Embryonic facial prominence (tissue), 1 donor: ENCODE data around the gene BRK1.
"Not testable (repeated sequence)": the region's sequence is repeated elsewhere in the genome, so short reads cannot be mapped to it uniquely, and the experiment has no call there.

Experiments used
- DNase-seq: peaks from one replicate; pipeline ENCODE4 v3.0.0-alpha.2; 2016; ENCODE audit errors: extremely low spot score

Gene BRK1

DNA sequence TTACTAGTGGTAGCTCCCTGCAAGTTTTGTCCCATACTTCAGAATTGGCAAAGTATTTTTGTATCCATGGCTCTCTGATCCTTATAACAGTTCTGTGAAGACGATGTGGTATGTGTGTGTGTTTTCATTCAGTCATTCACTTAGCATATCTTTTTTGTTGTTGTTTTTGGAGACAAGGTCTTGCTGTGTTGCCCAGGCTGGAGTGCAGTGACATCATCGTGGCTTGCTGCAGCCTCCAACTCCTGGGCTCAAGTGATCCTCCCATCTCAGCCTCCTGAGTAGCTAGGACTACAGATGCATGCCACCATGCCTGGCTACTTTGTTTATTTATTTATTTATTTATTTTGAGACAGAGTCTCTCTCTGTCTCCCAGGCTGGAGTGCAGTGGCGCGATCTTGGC is 60.7 kb downstream of the BRK1 start:
- not testable (repeated sequence) for DNase-seq
